DOHH2 (cell line): ENCODE measurements around the gene TMTC2.

Experiments used
- EZH2phosphoT487 ChIP-seq: fragments of 200-600 bp; sonication (generic); IDR thresholded peaks from 2 replicates; pipeline ENCODE4 v1.6.1; 2017; ENCODE audit warnings: borderline replicate concordance, mild to moderate bottlenecking, antibody characterized with exemption, low read length, moderate library complexity, mixed read lengths
- TF ChIP-seq, protein P1 (sequence below): fragments of 200-600 bp; sonication (generic); IDR thresholded peaks from one replicate; pipeline ENCODE4 v1.5.1; 2014; ENCODE audit warnings: antibody characterized with exemption, mild to moderate bottlenecking, low read depth, low read length; ENCODE audit not compliant: poor library complexity, severe bottlenecking

DNA sequence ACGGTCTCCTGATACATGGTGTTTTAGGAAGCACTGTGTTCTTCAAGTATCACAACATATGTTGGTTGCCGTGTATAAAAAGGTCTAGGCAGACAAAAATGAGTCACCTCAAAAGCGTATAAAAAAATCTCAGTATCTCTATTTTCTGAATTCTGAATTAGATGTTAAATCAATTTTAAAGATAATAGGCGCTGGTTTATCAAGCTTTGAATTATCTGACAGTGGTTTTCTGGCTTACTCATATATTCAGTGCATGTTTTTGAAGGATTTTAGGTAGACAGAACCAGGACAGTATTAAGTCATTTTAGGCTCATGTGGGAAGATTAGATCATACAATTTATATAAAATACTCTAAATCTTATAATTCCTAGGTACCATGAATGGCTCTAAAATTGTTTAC, 110.8 kb downstream of the TMTC2 start:
- TF ChIP-seq, protein P1, sequence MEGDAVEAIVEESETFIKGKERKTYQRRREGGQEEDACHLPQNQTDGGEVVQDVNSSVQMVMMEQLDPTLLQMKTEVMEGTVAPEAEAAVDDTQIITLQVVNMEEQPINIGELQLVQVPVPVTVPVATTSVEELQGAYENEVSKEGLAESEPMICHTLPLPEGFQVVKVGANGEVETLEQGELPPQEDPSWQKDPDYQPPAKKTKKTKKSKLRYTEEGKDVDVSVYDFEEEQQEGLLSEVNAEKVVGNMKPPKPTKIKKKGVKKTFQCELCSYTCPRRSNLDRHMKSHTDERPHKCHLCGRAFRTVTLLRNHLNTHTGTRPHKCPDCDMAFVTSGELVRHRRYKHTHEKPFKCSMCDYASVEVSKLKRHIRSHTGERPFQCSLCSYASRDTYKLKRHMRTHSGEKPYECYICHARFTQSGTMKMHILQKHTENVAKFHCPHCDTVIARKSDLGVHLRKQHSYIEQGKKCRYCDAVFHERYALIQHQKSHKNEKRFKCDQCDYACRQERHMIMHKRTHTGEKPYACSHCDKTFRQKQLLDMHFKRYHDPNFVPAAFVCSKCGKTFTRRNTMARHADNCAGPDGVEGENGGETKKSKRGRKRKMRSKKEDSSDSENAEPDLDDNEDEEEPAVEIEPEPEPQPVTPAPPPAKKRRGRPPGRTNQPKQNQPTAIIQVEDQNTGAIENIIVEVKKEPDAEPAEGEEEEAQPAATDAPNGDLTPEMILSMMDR = no peak
- TF ChIP-seq EZH2phosphoT487 = no peak
